SK-N-SH treated with all-trans-retinoic acid at 6 μM for 48 hours (cell line): ENCODE results near the gene ARHGEF38.

Experiments
- CSRNP3 ChIP-seq: fragments of 250-450 bp; sonication (Bioruptor Pico); IDR thresholded peaks from 2 replicates; pipeline ENCODE4 v1.5.1; 2021; ENCODE audit warnings: mild to moderate bottlenecking, moderate library complexity
- ISL1 ChIP-seq: fragments of 250-450 bp; sonication (Bioruptor Pico); IDR thresholded peaks from 2 replicates; pipeline ENCODE4 v2.1.2; 2022; ENCODE audit warnings: mild to moderate bottlenecking, moderate library complexity
- PATZ1 ChIP-seq: fragments of 250-450 bp; sonication (Bioruptor Pico); IDR thresholded peaks from 2 replicates; pipeline ENCODE4 v1.8.0; 2020; ENCODE audit warnings: mild to moderate bottlenecking, moderate library complexity, borderline replicate concordance
- TCF4 ChIP-seq: fragments of 250-450 bp; sonication (Bioruptor Pico); IDR thresholded peaks from 2 replicates; pipeline ENCODE4 v1.8.0; 2021; ENCODE audit warnings: mild to moderate bottlenecking, moderate library complexity, borderline replicate concordance
- TOX ChIP-seq: fragments of 250-450 bp; sonication (Bioruptor Pico); IDR thresholded peaks from 2 replicates; pipeline ENCODE4 v1.8.0; 2021; ENCODE audit warnings: mild to moderate bottlenecking, moderate library complexity, borderline replicate concordance
- ZC3H10 ChIP-seq: fragments of 250-450 bp; sonication (Bioruptor Pico); IDR thresholded peaks from 2 replicates; pipeline ENCODE4 v1.5.1; 2021; ENCODE audit warnings: mild to moderate bottlenecking, moderate library complexity
- ZFP30 ChIP-seq: fragments of 450-650 bp; formaldehyde crosslinking; IDR thresholded peaks from 2 replicates; pipeline ENCODE4 v1.5.0; 2022; ENCODE audit warnings: mild to moderate bottlenecking, moderate library complexity
- ZNF565 ChIP-seq: fragments of 450-650 bp; formaldehyde crosslinking; conservative IDR thresholded peaks from 2 replicates; pipeline ENCODE4 v1.5.0; 2020; ENCODE audit warnings: low read depth, mild to moderate bottlenecking, moderate library complexity
- ZNF8 ChIP-seq: fragments of 450-650 bp; formaldehyde crosslinking; IDR thresholded peaks from 2 replicates; pipeline ENCODE4 v1.5.0; 2020; ENCODE audit warnings: mild to moderate bottlenecking, moderate library complexity

- TF ChIP-seq PATZ1 (CRISPR knock-in tag) = no peak
- TF ChIP-seq ZNF565 = no peak
- TF ChIP-seq TCF4 (CRISPR knock-in tag) = no peak
- TF ChIP-seq ZFP30 (CRISPR knock-in tag) = no peak
- no peak for TF ChIP-seq ZNF8
- no peak for TF ChIP-seq TOX (CRISPR knock-in tag)
- no peak for TF ChIP-seq CSRNP3 (CRISPR knock-in tag)
- no peak for TF ChIP-seq ZC3H10 (CRISPR knock-in tag)
- peak; percentile 67 for TF ChIP-seq ISL1
Observed at GRCh38 chr4:105714071-105714521, 161.7 kb downstream of the ARHGEF38 start.
